OCI-LY7 (cell line): Measurements from ENCODE around the gene DUSP12. TPM values are rescaled to one million over a fixed set of nuclear protein-coding genes. Genes with fewer than 3 reads are reported as not detected.

Source experiments
- BruUV-seq: library from RNA; stranded (reverse); fragments of 400-500 nt; replicated peaks from 2 replicates; lab custom pipeline; 2021; lab: Mats Ljungman, UMichigan
- CTCF ChIA-PET: fragments of 300-600 bp; sonication (Branson Sonifier 250); formaldehyde crosslinking; loops from one replicate; lab custom pipeline; 2022; ENCODE audit warnings: antibody characterized with exemption; ENCODE audit not compliant: unreplicated experiment; lab: Charles Lee
- POLR2A ChIA-PET: fragments of 300-600 bp; sonication (Branson Sonifier 250); formaldehyde crosslinking; loops from one replicate; lab custom pipeline; 2022; ENCODE audit warnings: antibody characterized with exemption; lab: Charles Lee
- DNase-seq: peaks from one replicate; pipeline ENCODE4 v3.0.0-alpha.2; 2015; ENCODE audit warnings: low spot score
- H2AFZ ChIP-seq: fragments of 200-600 bp; sonication (generic), shearing (Covaris generic); 2 replicates; pipeline ENCODE4 v1.6.1; 2014; ENCODE audit warnings: mild to moderate bottlenecking, antibody characterized with exemption, low read length, moderate library complexity
- H3K27ac ChIP-seq: fragments of 200-600 bp; sonication (generic); 2 replicates; pipeline ENCODE4 v1.5.1; 2014; ENCODE audit warnings: mixed run types, low read depth, mild to moderate bottlenecking, moderate library complexity, low read length, inconsistent platforms; ENCODE audit not compliant: poor library complexity, severe bottlenecking
- H3K36me3 ChIP-seq: fragments of 200-600 bp; sonication (generic); 2 replicates; pipeline ENCODE4 v1.6.1; 2014; ENCODE audit warnings: mild to moderate bottlenecking, antibody characterized with exemption, low read length, moderate library complexity, mixed read lengths; ENCODE audit not compliant: insufficient read depth
- H3K4me1 ChIP-seq: fragments of 200-600 bp; sonication (generic); 2 replicates; pipeline ENCODE4 v1.5.1; 2014; ENCODE audit warnings: mild to moderate bottlenecking, low read length; ENCODE audit not compliant: insufficient read depth, poor library complexity, severe bottlenecking
- H3K4me2 ChIP-seq: fragments of 200-600 bp; sonication (generic); 2 replicates; pipeline ENCODE4 v1.6.1; 2014; ENCODE audit warnings: mild to moderate bottlenecking, low read length
- H3K4me3 ChIP-seq: fragments of 200-600 bp; sonication (generic); 2 replicates; pipeline ENCODE4 v1.5.1; 2014; ENCODE audit warnings: mild to moderate bottlenecking, low read depth, low read length; ENCODE audit not compliant: poor library complexity, severe bottlenecking
- H3K79me2 ChIP-seq: fragments of 200-600 bp; sonication (generic); 2 replicates; pipeline ENCODE4 v1.6.1; 2016; ENCODE audit warnings: low read depth, mild to moderate bottlenecking, low read length, moderate library complexity, mixed read lengths; ENCODE audit not compliant: insufficient read depth
- H3K9me2 ChIP-seq: fragments of 200-600 bp; sonication (generic); 2 replicates; pipeline ENCODE4 v1.6.1; 2016; ENCODE audit warnings: mild to moderate bottlenecking, low read length, mixed read lengths; ENCODE audit not compliant: insufficient read depth
- H3K9me3 ChIP-seq: fragments of 200-600 bp; sonication (generic); 2 replicates; pipeline ENCODE4 v1.6.1; 2014; ENCODE audit warnings: mild to moderate bottlenecking, mixed run types, low read length, mixed read lengths
- H4K20me1 ChIP-seq: fragments of 200-600 bp; sonication (generic); 2 replicates; pipeline ENCODE4 v1.6.1; 2014; ENCODE audit warnings: mild to moderate bottlenecking, antibody characterized with exemption, low read length, moderate library complexity, mixed read lengths; ENCODE audit not compliant: insufficient read depth
- EZH2phosphoT487 ChIP-seq: fragments of 200-600 bp; sonication (generic); IDR thresholded peaks from 2 replicates; pipeline ENCODE4 v1.6.1; 2018; ENCODE audit warnings: low read depth, borderline replicate concordance, mild to moderate bottlenecking, mixed run types, antibody characterized with exemption, low read length, moderate library complexity, mixed read lengths
- intact Hi-C: fragments of 100-400 bp; cut with micrococcal nuclease; formaldehyde crosslinking; loops from one replicate; pipeline ENCODE4 v1.10.0; 2022; ENCODE audit not compliant: unreplicated experiment
- total RNA-seq, 2 experiments: library from RNA; depleted of rRNA in 1 of 2; stranded (reverse); fragments of >200 nt in 1 of 2; shearing (Covaris generic) in 1 of 2; gene quantifications; 2 replicates each; pipeline ENCODE4 v1.2.3, GENCODE V29; 2014 to 2022
- TF ChIP-seq, protein P1 (sequence below): fragments of 200-600 bp; sonication (generic); conservative IDR thresholded peaks from 2 replicates; pipeline ENCODE4 v1.5.1; 2014; ENCODE audit warnings: mild to moderate bottlenecking, antibody characterized with exemption, low read length, moderate library complexity, mixed read lengths

DUSP12 gene
- total RNA-seq, 2 experiments from 2014 or later, result 37.3 to 43.9 TPM

DNA sequence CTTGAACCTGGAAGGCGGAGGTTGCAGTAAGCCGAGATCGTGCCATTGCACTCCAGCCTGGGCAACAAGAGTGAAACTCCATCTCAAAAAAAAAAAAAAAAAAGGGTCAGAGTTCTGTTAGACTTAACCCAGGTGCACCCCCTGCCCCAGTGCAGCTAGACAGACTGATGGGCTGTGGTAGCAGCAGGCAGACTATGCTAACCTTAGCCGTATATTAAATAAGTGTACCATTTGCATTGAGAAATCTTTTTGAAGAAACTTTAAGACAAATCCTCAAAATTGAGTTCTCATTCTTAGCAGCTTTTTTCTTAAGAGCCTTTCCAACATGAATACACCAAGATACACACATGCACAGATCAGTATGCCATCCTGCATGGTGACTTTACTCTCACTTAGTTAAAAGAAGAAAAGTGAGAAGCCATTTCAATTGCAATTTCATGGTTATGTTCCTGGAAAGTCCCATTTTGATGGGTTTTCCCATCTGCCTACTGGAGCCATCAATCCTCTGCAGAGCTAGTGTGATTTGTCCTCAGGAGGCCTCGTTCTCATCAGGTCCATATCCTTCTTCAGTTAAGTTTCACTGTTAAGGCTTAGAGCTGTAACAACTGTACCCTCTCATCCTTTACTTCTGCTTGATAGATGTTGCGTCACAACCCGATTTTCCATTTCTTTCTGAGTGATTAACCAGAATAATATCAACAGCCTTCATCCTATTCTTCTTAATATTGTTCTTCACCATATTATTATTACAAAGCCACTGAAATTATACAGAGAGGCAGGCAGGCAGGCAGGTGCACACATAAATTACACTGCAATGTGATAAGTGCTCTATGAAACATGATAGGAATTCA, 21.0 kb upstream of the DUSP12 start:
- H3K27ac ChIP-seq, result no peak overlapping the region
- CTCF ChIA-PET, result interaction anchor here (1.4 kb wide), 1 partner anchor 21 kb away, joined by 4 read pairs; no protein-coding TSS in a partner anchor
- H3K9me3 ChIP-seq, result no peaks in the 10 kb centered on the region
- 0 out of 2 replicates have a peak overlapping the region, but pooled peaks have one; percentile 84 for H3K4me2 ChIP-seq
- BruUV-seq, result no TSS peak
- no peak for DNase-seq
- no peaks in the 10 kb centered on the region for H4K20me1 ChIP-seq
- intact Hi-C loops, result no loop called here
- H2AFZ ChIP-seq, result no peak overlapping the region
- H3K9me2 ChIP-seq, result no peaks in the 10 kb centered on the region
- H3K4me1 ChIP-seq, result peaks cover 31% of the 10 kb centered on the region
- no peaks in the 10 kb centered on the region for H3K79me2 ChIP-seq
- no peak for TF ChIP-seq EZH2phosphoT487
- TF ChIP-seq, protein P1, sequence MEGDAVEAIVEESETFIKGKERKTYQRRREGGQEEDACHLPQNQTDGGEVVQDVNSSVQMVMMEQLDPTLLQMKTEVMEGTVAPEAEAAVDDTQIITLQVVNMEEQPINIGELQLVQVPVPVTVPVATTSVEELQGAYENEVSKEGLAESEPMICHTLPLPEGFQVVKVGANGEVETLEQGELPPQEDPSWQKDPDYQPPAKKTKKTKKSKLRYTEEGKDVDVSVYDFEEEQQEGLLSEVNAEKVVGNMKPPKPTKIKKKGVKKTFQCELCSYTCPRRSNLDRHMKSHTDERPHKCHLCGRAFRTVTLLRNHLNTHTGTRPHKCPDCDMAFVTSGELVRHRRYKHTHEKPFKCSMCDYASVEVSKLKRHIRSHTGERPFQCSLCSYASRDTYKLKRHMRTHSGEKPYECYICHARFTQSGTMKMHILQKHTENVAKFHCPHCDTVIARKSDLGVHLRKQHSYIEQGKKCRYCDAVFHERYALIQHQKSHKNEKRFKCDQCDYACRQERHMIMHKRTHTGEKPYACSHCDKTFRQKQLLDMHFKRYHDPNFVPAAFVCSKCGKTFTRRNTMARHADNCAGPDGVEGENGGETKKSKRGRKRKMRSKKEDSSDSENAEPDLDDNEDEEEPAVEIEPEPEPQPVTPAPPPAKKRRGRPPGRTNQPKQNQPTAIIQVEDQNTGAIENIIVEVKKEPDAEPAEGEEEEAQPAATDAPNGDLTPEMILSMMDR, result no peak
- no peak overlapping the region for H3K4me3 ChIP-seq
- POLR2A ChIA-PET, result interaction anchor here (0.6 to 3.8 kb wide), 4 partner anchors 9 to 1260 kb away, joined by 3 to 33 read pairs (median 10); partner anchors contain the start of gene FCRLA
- H3K36me3 ChIP-seq, result no peaks in the 10 kb centered on the region

GRCh38 chr1:161730050-161730564, 19.5 kb upstream of the DUSP12 start:
- Histone ChIP-seq H3K9me3 (no peaks in the 10 kb centered on the region), H3K79me2 (no peaks in the 10 kb centered on the region), H2AFZ (no peak overlapping the region), H3K36me3 (no peaks in the 10 kb centered on the region), H3K4me2 (no peak overlapping the region), H3K4me1 (peaks cover 23% of the 10 kb centered on the region), H3K4me3 (no peak overlapping the region), H3K9me2 (no peaks in the 10 kb centered on the region), H3K27ac (no peak overlapping the region), H4K20me1 (no peaks in the 10 kb centered on the region)
- no TSS peak for BruUV-seq
- CTCF ChIA-PET, result no interaction called here
- TF ChIP-seq, protein P1, result no peak
- no peak for TF ChIP-seq EZH2phosphoT487
- intact Hi-C loops, result no loop called here
- POLR2A ChIA-PET, result interaction anchor here (0.9 to 3.0 kb wide), 3 partner anchors 9 to 22 kb away, joined by 3 to 17 read pairs (median 8); partner anchors contain the start of gene FCRLA
- no peak for DNase-seq

GRCh38 chr1:161731241-161731640, 18.3 kb upstream of the DUSP12 start:
- Histone ChIP-seq H3K36me3 (no peaks in the 10 kb centered on the region), H3K4me1 (peaks cover 17% of the 10 kb centered on the region), H3K4me3 (no peak overlapping the region), H3K27ac (no peak overlapping the region), H3K79me2 (no peaks in the 10 kb centered on the region), H3K9me2 (no peaks in the 10 kb centered on the region), H3K9me3 (no peaks in the 10 kb centered on the region), H4K20me1 (no peaks in the 10 kb centered on the region), H2AFZ (no peak overlapping the region), H3K4me2 (no peak overlapping the region)
- no peak for TF ChIP-seq EZH2phosphoT487
- TF ChIP-seq, protein P1, result no peak
- ChIA-PET CTCF (no interaction called here), POLR2A (no interaction called here)
- BruUV-seq, result no TSS peak
- no peak for DNase-seq
- intact Hi-C loops, result no loop called here
